GM21360 (cell line): ENCODE measurements around the gene COL4A2.

Source experiments
- ATAC-seq: cut with Tn5 transposase; IDR thresholded peaks from one replicate; pipeline ENCODE4 v1.9.1; 2021; ENCODE audit warnings: mild to moderate bottlenecking, moderate library complexity; ENCODE audit not compliant: unreplicated experiment

COL4A2 gene

GRCh38 chr13:110548891-110549794, 242.1 kb downstream of the COL4A2 start:
- no peak for ATAC-seq

- no peak for ATAC-seq
Observed at GRCh38 chr13:110549795-110550160, 242.7 kb downstream of the COL4A2 start.

GRCh38 chr13:110551284-110551683, 244.2 kb downstream of the COL4A2 start:
- no peak for ATAC-seq

GRCh38 chr13:110552767-110553166, 245.7 kb downstream of the COL4A2 start:
- ATAC-seq: no peak

- ATAC-seq: no peak
Observed at GRCh38 chr13:110553417-110553816, 246.3 kb downstream of the COL4A2 start.

GRCh38 chr13:110554227-110554836, 247.2 kb downstream of the COL4A2 start:
- ATAC-seq: no peak

GRCh38 chr13:110554946-110555345, 247.9 kb downstream of the COL4A2 start:
- ATAC-seq: no peak

- ATAC-seq: no peak
Observed at GRCh38 chr13:110555601-110556223, 248.6 kb downstream of the COL4A2 start.

- ATAC-seq: no peak
Observed at GRCh38 chr13:110556224-110556606, 249.1 kb downstream of the COL4A2 start.

GRCh38 chr13:110557082-110557481, 250.0 kb downstream of the COL4A2 start:
- ATAC-seq: no peak

- no peak for ATAC-seq
Observed at GRCh38 chr13:110557610-110558305, 250.7 kb downstream of the COL4A2 start.

- ATAC-seq: no peak
Observed at GRCh38 chr13:110559429-110559943, 252.4 kb downstream of the COL4A2 start.

GRCh38 chr13:110559986-110560385, 252.9 kb downstream of the COL4A2 start:
- ATAC-seq: no peak

GRCh38 chr13:110560601-110561343, 253.7 kb downstream of the COL4A2 start:
- peak; percentile 17 for ATAC-seq

GRCh38 chr13:110561344-110562035, 254.4 kb downstream of the COL4A2 start, which contains the start of gene RAB20:
RAB20 (minus strand) TSS chr13:110561722; CDS start chr13:110561519, 203 bp downstream.
- ATAC-seq: peak; percentile 81

- no peak for ATAC-seq
Observed at GRCh38 chr13:110562036-110562597, 255.0 kb downstream of the COL4A2 start.
